OCI-LY1 (cell line): ENCODE results near the gene DCST1.

Source experiments
- H2AFZ ChIP-seq: fragments of 200-600 bp; sonication (generic), shearing (Covaris generic); 2 replicates; pipeline ENCODE4 v1.6.0; 2014; ENCODE audit warnings: antibody characterized with exemption, mild to moderate bottlenecking, low read length
- H3F3A ChIP-seq: fragments of 200-600 bp; sonication (generic), shearing (Covaris generic); 2 replicates; pipeline ENCODE4 v1.6.0; 2014; ENCODE audit warnings: mild to moderate bottlenecking, antibody characterized with exemption, low read length, moderate library complexity; ENCODE audit not compliant: insufficient read depth
- H3K27ac ChIP-seq: fragments of 200-600 bp; sonication (generic); 2 replicates; pipeline ENCODE4 v1.5.1; 2014; ENCODE audit warnings: low read length, mixed run types, mild to moderate bottlenecking, low read depth; ENCODE audit not compliant: poor library complexity, severe bottlenecking
- H3K27me3 ChIP-seq: fragments of 200-600 bp; sonication (generic); 2 replicates; pipeline ENCODE4 v1.6.0; 2014; ENCODE audit warnings: antibody characterized with exemption, mild to moderate bottlenecking, low read length, moderate library complexity; ENCODE audit not compliant: insufficient read depth
- H3K36me3 ChIP-seq: fragments of 200-600 bp; sonication (generic); 2 replicates; pipeline ENCODE4 v1.6.1; 2014; ENCODE audit warnings: mild to moderate bottlenecking, antibody characterized with exemption, low read length, moderate library complexity, mixed read lengths; ENCODE audit not compliant: insufficient read depth
- H3K4me1 ChIP-seq: fragments of 200-600 bp; sonication (generic); 2 replicates; pipeline ENCODE4 v1.5.1; 2014; ENCODE audit warnings: mild to moderate bottlenecking, low read length, moderate library complexity; ENCODE audit not compliant: insufficient read depth, severe bottlenecking
- H3K4me2 ChIP-seq: fragments of 200-600 bp; sonication (generic), shearing (Covaris generic); 2 replicates; pipeline ENCODE4 v1.6.1; 2014; ENCODE audit warnings: low read length
- H3K4me3 ChIP-seq: fragments of 200-600 bp; sonication (generic); 2 replicates; pipeline ENCODE4 v1.5.1; 2014; ENCODE audit warnings: low read length, low read depth, mild to moderate bottlenecking, mixed read lengths; ENCODE audit not compliant: poor library complexity, severe bottlenecking
- H3K79me2 ChIP-seq: fragments of 200-600 bp; shearing (Covaris generic); 2 replicates; pipeline ENCODE4 v1.6.1; 2016; ENCODE audit warnings: mixed run types, low read length, mixed read lengths; ENCODE audit not compliant: insufficient read depth
- H3K9ac ChIP-seq: fragments of 200-600 bp; sonication (generic), shearing (Covaris generic); 2 replicates; pipeline ENCODE4 v1.6.1; 2014; ENCODE audit warnings: mild to moderate bottlenecking, low read length, mixed read lengths
- H3K9me2 ChIP-seq: fragments of 200-600 bp; sonication (generic), shearing (Covaris generic); 2 replicates; pipeline ENCODE4 v1.6.1; 2014; ENCODE audit warnings: low read depth, mild to moderate bottlenecking, low read length, mixed read lengths
- H3K9me3 ChIP-seq: fragments of 200-600 bp; shearing (Covaris generic); 2 replicates; pipeline ENCODE4 v1.6.1; 2014; ENCODE audit warnings: low read length, mixed read lengths
- H4K20me1 ChIP-seq: fragments of 200-600 bp; sonication (generic), shearing (Covaris generic); 2 replicates; pipeline ENCODE4 v1.6.0; 2016; ENCODE audit warnings: mild to moderate bottlenecking, low read length; ENCODE audit not compliant: insufficient read depth
- EZH2 ChIP-seq: fragments of 200-600 bp; sonication (generic), shearing (Covaris generic); IDR thresholded peaks from 2 replicates; pipeline ENCODE4 v1.8.0; 2017; ENCODE audit warnings: borderline replicate concordance, mixed run types, mild to moderate bottlenecking, antibody characterized with exemption, low read length, moderate library complexity, mixed read lengths
- TF ChIP-seq, protein P1 (sequence below): fragments of 200-600 bp; sonication (generic), shearing (Covaris generic); IDR thresholded peaks from 2 replicates; pipeline ENCODE4 v1.5.1; 2017; ENCODE audit warnings: mild to moderate bottlenecking, antibody characterized with exemption, low read length, moderate library complexity, mixed read lengths

DCST1 gene

DNA sequence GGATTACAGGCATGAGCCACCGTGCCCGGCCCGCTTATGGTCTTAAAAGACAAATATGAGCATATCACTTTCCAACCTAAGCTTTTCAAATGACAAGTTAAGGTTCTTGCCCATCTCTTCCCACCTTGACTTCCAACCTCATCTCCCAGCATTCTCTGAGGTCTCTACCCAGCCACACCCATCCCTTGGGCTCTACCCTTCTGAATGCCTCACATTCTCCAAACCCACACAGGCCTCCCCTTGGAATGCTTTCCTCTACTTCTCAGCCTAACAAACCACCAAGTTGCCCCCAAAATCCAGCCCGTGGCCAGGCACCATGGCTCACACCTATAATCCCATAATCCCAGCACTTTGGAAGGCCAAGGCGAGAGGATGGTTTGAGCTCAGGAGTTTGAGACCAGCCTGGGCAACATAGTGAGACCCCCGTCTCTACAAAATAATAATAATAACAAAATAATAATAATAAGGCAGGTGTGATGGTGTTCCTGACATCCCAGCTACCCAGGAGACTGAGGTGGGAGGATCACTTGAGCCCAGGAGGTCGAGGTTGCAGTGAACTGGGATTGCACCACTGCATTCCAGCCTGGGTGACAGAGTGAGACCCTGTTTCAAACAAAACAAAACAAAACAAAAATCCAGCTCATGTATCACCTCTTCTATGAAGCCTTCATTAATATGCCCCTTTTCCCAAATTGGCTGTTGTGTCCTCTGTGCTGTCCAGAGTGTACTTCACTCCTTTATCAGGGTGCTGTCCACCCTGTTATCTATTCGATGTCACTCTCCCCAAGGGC, 11.3 kb upstream of the DCST1 start:
- Histone ChIP-seq H3K9ac (no peak overlapping the region), H3K4me3 (no peak overlapping the region), H3K9me3 (no peaks in the 10 kb centered on the region), H3K79me2 (no peaks in the 10 kb centered on the region), H3K27me3 (0 out of 2 replicates have a peak, but pooled peaks cover 3% of the 10 kb centered on the region), H3K36me3 (no peaks in the 10 kb centered on the region), H3K27ac (no peak overlapping the region), H3K4me2 (no peak overlapping the region), H2AFZ (no peak overlapping the region), H3F3A (no peaks in the 10 kb centered on the region), H3K9me2 (no peaks in the 10 kb centered on the region), H3K4me1 (peaks cover 8% of the 10 kb centered on the region), H4K20me1 (no peaks in the 10 kb centered on the region)
- TF ChIP-seq, protein P1, sequence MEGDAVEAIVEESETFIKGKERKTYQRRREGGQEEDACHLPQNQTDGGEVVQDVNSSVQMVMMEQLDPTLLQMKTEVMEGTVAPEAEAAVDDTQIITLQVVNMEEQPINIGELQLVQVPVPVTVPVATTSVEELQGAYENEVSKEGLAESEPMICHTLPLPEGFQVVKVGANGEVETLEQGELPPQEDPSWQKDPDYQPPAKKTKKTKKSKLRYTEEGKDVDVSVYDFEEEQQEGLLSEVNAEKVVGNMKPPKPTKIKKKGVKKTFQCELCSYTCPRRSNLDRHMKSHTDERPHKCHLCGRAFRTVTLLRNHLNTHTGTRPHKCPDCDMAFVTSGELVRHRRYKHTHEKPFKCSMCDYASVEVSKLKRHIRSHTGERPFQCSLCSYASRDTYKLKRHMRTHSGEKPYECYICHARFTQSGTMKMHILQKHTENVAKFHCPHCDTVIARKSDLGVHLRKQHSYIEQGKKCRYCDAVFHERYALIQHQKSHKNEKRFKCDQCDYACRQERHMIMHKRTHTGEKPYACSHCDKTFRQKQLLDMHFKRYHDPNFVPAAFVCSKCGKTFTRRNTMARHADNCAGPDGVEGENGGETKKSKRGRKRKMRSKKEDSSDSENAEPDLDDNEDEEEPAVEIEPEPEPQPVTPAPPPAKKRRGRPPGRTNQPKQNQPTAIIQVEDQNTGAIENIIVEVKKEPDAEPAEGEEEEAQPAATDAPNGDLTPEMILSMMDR, result no peak
- TF ChIP-seq EZH2, result no peak

DNA sequence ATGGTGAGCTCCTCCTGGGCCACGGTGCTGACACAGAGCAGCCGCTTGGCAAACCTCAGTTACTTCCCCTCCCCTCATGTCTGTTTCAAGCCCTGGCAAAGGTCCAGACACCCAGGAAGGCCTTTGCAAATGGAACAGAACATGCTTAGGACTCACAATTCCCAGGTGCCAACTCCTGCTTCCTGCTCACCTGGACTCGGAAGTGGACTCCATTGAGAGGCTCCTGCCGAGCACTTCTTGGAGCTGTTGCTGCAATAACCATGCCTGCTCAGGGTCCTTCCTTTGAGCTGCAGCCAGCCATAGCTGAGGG, 10.7 kb upstream of the DCST1 start:
- Histone ChIP-seq H3K79me2 (no peaks in the 10 kb centered on the region), H3K4me3 (no peak overlapping the region), H3K9me3 (no peaks in the 10 kb centered on the region), H3K36me3 (no peaks in the 10 kb centered on the region), H3K4me1 (peaks cover 3% of the 10 kb centered on the region), H3K9me2 (no peaks in the 10 kb centered on the region), H3F3A (no peaks in the 10 kb centered on the region), H3K4me2 (no peak overlapping the region), H3K27ac (no peak overlapping the region), H3K27me3 (0 out of 2 replicates have a peak, but pooled peaks cover 3% of the 10 kb centered on the region), H4K20me1 (no peaks in the 10 kb centered on the region), H2AFZ (no peak overlapping the region), H3K9ac (no peak overlapping the region)
- no peak for TF ChIP-seq EZH2
- TF ChIP-seq, protein P1, result no peak

GRCh38 chr1:155023627-155024026, 10.0 kb upstream of the DCST1 start:
- TF ChIP-seq, protein P1, result no peak
- TF ChIP-seq EZH2, result no peak
- 0 out of 2 replicates have a peak, but pooled peaks cover 3% of the 10 kb centered on the region for H3K27me3 ChIP-seq
- H3K4me2 ChIP-seq, result no peak overlapping the region
- H2AFZ ChIP-seq, result no peak overlapping the region
- no peaks in the 10 kb centered on the region for H3K36me3 ChIP-seq
- no peak overlapping the region for H3K4me3 ChIP-seq
- H3F3A ChIP-seq, result no peaks in the 10 kb centered on the region
- H3K9ac ChIP-seq, result no peak overlapping the region
- no peaks in the 10 kb centered on the region for H3K9me2 ChIP-seq
- no peaks in the 10 kb centered on the region for H3K9me3 ChIP-seq
- no peaks in the 10 kb centered on the region for H4K20me1 ChIP-seq
- H3K27ac ChIP-seq, result no peak overlapping the region
- H3K79me2 ChIP-seq, result no peaks in the 10 kb centered on the region
- no peaks in the 10 kb centered on the region for H3K4me1 ChIP-seq
